Coronary artery (tissue), 2 donors: ENCODE measurements around the gene ZNF606.

Experiments used
- DNase-seq: peaks from one replicate; pipeline ENCODE4 v3.0.0-alpha.2; 2017; ENCODE audit warnings: low spot score
- H3K27ac ChIP-seq, 2 donors: fragments of 200-600 bp; sonication (generic); one replicate each; pipeline ENCODE4 v1.5.1; 2016 to 2019
- H3K4me3 ChIP-seq: fragments of 200-600 bp; sonication (generic); 2 replicates; pipeline ENCODE4 v1.5.1; 2016; ENCODE audit warnings: mild to moderate bottlenecking, moderate library complexity
- TF ChIP-seq, protein P1 (sequence below): fragments of 200-600 bp; sonication (generic); IDR thresholded peaks from one replicate; pipeline ENCODE4 v1.5.1; 2019; ENCODE audit warnings: antibody characterized with exemption

Gene ZNF606

DNA sequence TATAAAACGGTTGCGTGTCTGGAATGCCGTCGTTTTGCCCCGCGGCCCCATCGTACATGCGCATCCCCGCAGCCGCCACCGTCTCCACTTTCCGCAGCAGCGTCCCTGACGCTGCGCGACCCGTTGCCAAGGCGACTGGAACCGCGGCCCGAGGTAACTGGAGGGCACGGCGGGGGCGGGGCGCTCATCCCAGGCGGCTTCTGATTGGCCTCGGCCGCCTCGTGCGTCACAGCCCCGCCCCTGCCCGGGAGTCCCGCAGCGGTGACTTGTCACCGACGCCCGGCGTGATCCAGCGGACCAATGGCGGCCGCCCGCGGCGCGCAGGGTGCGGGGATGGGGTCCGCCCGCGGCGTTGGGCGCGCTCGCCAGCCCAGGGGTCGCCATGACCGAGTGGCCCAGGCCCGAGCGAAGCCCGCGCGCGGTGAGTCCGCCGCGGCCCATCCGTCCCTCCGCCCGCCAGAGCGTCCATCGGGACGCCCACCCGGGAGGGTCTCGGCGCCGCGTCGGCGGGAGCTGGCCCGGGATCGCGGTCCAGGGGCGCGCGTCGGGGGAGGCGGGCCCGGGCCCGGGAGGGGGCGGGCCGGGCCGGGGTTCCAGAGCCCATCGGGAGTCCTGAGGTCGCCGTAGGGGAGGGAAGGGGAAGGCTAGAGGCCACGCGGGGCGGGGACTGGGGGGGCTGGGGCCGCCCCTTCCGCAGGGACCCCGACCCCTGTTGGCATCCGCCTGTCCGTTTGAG is 31.3 kb upstream of the ZNF606 start, which contains the start of gene ZSCAN1:
Gene ZSCAN1, plus strand, starts transcription at position 285 of the 736 bp plus-strand sequence. CDS start 3,812 bp downstream, outside the sequence.
- TF ChIP-seq, protein P1, sequence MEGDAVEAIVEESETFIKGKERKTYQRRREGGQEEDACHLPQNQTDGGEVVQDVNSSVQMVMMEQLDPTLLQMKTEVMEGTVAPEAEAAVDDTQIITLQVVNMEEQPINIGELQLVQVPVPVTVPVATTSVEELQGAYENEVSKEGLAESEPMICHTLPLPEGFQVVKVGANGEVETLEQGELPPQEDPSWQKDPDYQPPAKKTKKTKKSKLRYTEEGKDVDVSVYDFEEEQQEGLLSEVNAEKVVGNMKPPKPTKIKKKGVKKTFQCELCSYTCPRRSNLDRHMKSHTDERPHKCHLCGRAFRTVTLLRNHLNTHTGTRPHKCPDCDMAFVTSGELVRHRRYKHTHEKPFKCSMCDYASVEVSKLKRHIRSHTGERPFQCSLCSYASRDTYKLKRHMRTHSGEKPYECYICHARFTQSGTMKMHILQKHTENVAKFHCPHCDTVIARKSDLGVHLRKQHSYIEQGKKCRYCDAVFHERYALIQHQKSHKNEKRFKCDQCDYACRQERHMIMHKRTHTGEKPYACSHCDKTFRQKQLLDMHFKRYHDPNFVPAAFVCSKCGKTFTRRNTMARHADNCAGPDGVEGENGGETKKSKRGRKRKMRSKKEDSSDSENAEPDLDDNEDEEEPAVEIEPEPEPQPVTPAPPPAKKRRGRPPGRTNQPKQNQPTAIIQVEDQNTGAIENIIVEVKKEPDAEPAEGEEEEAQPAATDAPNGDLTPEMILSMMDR = no peak
- no peak within 1 kb of the TSS for H3K27ac ChIP-seq
- peak within 1 kb of the TSS; percentile 66 for H3K4me3 ChIP-seq
- DNase-seq = no peak

DNA sequence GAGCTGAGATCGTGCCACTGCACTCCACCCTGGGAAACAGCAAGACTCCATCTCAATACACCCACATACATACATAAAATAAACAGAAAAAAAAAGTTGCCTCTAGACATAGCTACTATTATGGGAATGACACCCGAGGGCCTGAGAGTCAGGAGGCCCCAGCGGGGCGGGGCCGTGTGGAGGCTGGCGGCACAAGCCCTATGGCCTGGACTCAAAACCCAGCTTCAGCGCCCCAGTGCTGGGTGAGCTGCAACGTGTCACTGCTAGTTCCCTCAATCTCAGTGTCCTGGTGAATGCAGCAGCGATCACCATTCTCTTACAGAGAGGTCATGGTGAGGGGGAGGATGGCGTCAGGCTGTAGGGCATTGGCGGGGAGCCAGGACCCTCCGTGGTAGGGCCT is 22.0 kb upstream of the ZNF606 start:
- TF ChIP-seq, protein P1 = no peak
- DNase-seq = no peak
- Histone ChIP-seq H3K27ac (no peak overlapping the region), H3K4me3 (no peak overlapping the region)

GRCh38 chr19:58022283-58022660 is 19.7 kb upstream of the ZNF606 start:
- TF ChIP-seq, protein P1 = no peak
- no peak for DNase-seq
- Histone ChIP-seq H3K4me3 (no peak overlapping the region), H3K27ac (no peak overlapping the region)

GRCh38 chr19:58021541-58022282 is 19.1 kb upstream of the ZNF606 start:
- TF ChIP-seq, protein P1 = peak; percentile 50
- no peak for DNase-seq
- no peak overlapping the region for H3K27ac ChIP-seq
- no peak overlapping the region for H3K4me3 ChIP-seq

DNA sequence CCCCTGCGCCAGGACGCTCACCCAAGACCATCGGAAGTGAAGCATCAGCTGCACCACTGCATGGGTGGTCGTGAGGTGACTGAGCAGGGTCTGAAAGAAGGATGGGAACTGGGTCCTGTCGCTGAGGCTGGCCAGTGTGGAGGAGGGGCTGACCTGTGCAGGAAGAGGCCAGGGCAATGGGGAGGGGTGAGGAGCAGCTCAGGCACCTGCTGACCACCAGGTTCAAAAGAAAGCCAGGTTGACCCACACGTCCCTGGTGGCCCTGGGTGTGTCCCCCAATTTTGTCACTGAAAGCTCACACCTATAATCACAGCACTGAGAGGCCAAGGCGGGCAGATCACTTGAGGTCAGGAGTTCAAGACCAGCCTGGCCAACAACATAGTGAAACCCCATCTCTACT is 17.5 kb upstream of the ZNF606 start:
- TF ChIP-seq, protein P1 = no peak
- H3K27ac ChIP-seq = no peak overlapping the region
- DNase-seq = no peak
- no peak overlapping the region for H3K4me3 ChIP-seq

- H3K27ac ChIP-seq = no peak overlapping the region
- no peak for DNase-seq
- no peak overlapping the region for H3K4me3 ChIP-seq
- TF ChIP-seq, protein P1 = no peak
Measured at GRCh38 chr19:58014141-58014540, 11.5 kb upstream of the ZNF606 start.
